Measurements from ENCODE around the gene GSG1L. TPM values are rescaled to one million over a fixed set of nuclear protein-coding genes. Genes with fewer than 3 reads are reported as not detected.

Gene GSG1L
- total and polyA plus RNA-seq, 4 donors = not detected

- no peaks in the 10 kb centered on the region for H3K9me3 ChIP-seq (ENCODE audit: control insufficient read depth in 4 of 4, low read length in 3 of 4)
- no peak overlapping the region for H3K4me3 ChIP-seq (ENCODE audit: low read depth in 1 of 3, low read length in 3 of 3)
- H3K27ac ChIP-seq (ENCODE audit: low read depth in 1 of 2, low read length in 2 of 2) = no peak overlapping the region
- no peaks in the 10 kb centered on the region for H3K4me1 ChIP-seq (ENCODE audit: control insufficient read depth in 4 of 4, insufficient read depth in 4 of 4, low read length in 3 of 4)
- H3K9ac ChIP-seq (ENCODE audit: low read depth in 1 of 2, low read length in 2 of 2) = no peak overlapping the region
- no peak for DNase-seq (ENCODE audit: low spot score)
- TF ChIP-seq HNF4G (IDR thresholded peaks at IDR 0.05) = no peak
- TF ChIP-seq FOXA2 (IDR thresholded peaks at IDR 0.05) = no peak
- TF ChIP-seq, protein P1, sequence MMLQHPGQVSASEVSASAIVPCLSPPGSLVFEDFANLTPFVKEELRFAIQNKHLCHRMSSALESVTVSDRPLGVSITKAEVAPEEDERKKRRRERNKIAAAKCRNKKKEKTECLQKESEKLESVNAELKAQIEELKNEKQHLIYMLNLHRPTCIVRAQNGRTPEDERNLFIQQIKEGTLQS (IDR thresholded peaks at IDR 0.05) = no peak
- TF ChIP-seq TAF1 (conservative IDR thresholded peaks at IDR 0.05) = no peak
- TF ChIP-seq, protein P2, sequence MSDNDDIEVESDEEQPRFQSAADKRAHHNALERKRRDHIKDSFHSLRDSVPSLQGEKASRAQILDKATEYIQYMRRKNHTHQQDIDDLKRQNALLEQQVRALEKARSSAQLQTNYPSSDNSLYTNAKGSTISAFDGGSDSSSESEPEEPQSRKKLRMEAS (IDR thresholded peaks at IDR 0.05) = no peak
- TF ChIP-seq, protein P3, sequence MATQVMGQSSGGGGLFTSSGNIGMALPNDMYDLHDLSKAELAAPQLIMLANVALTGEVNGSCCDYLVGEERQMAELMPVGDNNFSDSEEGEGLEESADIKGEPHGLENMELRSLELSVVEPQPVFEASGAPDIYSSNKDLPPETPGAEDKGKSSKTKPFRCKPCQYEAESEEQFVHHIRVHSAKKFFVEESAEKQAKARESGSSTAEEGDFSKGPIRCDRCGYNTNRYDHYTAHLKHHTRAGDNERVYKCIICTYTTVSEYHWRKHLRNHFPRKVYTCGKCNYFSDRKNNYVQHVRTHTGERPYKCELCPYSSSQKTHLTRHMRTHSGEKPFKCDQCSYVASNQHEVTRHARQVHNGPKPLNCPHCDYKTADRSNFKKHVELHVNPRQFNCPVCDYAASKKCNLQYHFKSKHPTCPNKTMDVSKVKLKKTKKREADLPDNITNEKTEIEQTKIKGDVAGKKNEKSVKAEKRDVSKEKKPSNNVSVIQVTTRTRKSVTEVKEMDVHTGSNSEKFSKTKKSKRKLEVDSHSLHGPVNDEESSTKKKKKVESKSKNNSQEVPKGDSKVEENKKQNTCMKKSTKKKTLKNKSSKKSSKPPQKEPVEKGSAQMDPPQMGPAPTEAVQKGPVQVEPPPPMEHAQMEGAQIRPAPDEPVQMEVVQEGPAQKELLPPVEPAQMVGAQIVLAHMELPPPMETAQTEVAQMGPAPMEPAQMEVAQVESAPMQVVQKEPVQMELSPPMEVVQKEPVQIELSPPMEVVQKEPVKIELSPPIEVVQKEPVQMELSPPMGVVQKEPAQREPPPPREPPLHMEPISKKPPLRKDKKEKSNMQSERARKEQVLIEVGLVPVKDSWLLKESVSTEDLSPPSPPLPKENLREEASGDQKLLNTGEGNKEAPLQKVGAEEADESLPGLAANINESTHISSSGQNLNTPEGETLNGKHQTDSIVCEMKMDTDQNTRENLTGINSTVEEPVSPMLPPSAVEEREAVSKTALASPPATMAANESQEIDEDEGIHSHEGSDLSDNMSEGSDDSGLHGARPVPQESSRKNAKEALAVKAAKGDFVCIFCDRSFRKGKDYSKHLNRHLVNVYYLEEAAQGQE (IDR thresholded peaks at IDR 0.05) = no peak
- TF ChIP-seq RXRA (IDR thresholded peaks at IDR 0.05) = no peak
- no peak for TF ChIP-seq SP1 (IDR thresholded peaks at IDR 0.05)
- no peak for TF ChIP-seq YY1 (IDR thresholded peaks at IDR 0.05)
- TF ChIP-seq, protein P4, sequence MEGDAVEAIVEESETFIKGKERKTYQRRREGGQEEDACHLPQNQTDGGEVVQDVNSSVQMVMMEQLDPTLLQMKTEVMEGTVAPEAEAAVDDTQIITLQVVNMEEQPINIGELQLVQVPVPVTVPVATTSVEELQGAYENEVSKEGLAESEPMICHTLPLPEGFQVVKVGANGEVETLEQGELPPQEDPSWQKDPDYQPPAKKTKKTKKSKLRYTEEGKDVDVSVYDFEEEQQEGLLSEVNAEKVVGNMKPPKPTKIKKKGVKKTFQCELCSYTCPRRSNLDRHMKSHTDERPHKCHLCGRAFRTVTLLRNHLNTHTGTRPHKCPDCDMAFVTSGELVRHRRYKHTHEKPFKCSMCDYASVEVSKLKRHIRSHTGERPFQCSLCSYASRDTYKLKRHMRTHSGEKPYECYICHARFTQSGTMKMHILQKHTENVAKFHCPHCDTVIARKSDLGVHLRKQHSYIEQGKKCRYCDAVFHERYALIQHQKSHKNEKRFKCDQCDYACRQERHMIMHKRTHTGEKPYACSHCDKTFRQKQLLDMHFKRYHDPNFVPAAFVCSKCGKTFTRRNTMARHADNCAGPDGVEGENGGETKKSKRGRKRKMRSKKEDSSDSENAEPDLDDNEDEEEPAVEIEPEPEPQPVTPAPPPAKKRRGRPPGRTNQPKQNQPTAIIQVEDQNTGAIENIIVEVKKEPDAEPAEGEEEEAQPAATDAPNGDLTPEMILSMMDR (IDR thresholded peaks at IDR 0.05; ENCODE audit: low read depth, low read length, missing input control) = no peak
- TF ChIP-seq NR2F2 (IDR thresholded peaks at IDR 0.05) = no peak
- no peak for TF ChIP-seq JUND (IDR thresholded peaks at IDR 0.05)
- no peak for TF ChIP-seq EGR1 (IDR thresholded peaks at IDR 0.05; ENCODE audit: low read depth in 2 of 2)
- TF ChIP-seq, protein P5, sequence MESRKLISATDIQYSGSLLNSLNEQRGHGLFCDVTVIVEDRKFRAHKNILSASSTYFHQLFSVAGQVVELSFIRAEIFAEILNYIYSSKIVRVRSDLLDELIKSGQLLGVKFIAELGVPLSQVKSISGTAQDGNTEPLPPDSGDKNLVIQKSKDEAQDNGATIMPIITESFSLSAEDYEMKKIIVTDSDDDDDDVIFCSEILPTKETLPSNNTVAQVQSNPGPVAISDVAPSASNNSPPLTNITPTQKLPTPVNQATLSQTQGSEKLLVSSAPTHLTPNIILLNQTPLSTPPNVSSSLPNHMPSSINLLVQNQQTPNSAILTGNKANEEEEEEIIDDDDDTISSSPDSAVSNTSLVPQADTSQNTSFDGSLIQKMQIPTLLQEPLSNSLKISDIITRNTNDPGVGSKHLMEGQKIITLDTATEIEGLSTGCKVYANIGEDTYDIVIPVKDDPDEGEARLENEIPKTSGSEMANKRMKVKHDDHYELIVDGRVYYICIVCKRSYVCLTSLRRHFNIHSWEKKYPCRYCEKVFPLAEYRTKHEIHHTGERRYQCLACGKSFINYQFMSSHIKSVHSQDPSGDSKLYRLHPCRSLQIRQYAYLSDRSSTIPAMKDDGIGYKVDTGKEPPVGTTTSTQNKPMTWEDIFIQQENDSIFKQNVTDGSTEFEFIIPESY (IDR thresholded peaks at IDR 0.05) = no peak
- no peak for TF ChIP-seq FOXA1 (IDR thresholded peaks at IDR 0.05)
- TF ChIP-seq GABPA (IDR thresholded peaks at IDR 0.05 in 1 of 2, conservative IDR thresholded peaks at IDR 0.05 in 1 of 2) = no peak
- no peaks in the 10 kb centered on the region for H3K27me3 ChIP-seq (ENCODE audit: control insufficient read depth in 4 of 4, insufficient read depth in 4 of 4, low read length in 3 of 4)
- peaks cover 0 to 3% (median under 1%) of the 10 kb centered on the region in 4 donors for H3K36me3 ChIP-seq (ENCODE audit: control insufficient read depth in 4 of 4, insufficient read depth in 3 of 4, low read depth in 1 of 4, low read length in 3 of 4)
- WGBS = 88% methylated on average over 10 of the region's 10 CpGs
Measured at GRCh38 chr16:27778926-27779570, 284.5 kb downstream of the GSG1L start.
